Measurements from ENCODE around the gene CCDC195. TPM values are rescaled to one million over a fixed set of nuclear protein-coding genes. Genes with fewer than 3 reads are reported as not detected.

The CCDC195 gene, protein sequence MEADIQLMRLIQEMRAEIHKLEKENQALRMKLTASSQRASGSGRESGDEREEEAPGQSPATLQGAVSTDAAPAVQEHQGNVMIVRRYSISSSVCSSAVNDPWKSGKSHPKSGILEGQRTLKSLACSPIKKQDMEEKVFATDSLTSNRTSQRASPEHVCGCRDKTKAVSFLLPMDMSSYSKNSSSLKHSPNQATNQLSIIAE
- total RNA-seq, result not detected

DNA sequence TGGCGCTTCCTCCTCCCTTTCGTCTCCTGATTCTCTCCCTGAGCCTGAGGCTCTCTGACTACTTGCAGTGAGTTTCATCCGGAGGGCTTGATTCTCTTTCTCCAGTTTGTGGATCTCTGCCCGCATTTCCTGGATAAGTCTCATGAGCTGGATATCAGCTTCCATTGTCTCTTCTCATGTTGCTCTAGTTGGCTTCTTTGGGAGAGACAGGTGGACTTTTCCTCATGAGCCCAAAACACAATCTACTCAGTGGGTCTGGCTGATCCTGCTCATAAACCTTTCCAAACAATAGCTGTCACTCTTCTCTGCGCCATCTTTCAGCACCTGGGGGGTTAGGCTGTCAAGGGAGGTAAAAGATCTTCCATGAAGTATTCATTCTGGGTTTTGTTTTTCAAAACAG lies at the start of gene CCDC195:
Gene CCDC195, minus strand, starts transcription at position 165 of the 400 bp plus-strand sequence. Its CDS starts 0 bp downstream, at position 165.
- DNase-seq (ENCODE audit: low spot score), result no peak

DNA sequence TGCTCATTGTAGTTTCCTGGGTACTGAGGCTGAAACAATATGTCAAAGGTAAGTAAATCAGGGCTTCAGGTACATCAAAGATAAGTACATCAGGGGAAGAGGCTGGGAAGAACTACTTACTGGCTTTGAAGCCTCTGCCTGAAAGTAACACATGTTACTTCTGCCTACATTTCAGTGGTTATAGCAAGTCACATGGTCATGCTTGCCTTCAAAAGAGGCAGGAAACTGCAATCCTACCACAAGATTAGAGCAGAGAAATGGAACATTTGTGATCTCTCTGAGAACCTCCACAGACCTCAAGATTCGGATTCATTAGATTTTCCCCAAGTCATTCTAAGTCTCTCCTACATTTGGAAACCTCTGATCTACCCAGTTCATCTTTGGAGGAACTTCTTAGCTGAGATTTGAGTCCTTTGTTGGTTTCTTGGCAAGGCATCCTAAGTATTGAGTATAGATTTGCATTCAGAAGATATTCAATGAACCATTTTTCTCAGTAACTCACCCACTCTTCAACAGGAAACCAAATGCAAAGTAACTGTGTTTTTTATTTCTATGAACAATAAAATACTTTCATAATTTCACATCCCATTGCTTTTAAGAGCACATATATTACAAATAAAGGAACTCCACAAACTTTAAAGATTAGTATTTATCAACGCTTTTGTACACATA lies 48.5 kb upstream of the CCDC195 start:
- DNase-seq (ENCODE audit: low spot score), result no peak

DNA sequence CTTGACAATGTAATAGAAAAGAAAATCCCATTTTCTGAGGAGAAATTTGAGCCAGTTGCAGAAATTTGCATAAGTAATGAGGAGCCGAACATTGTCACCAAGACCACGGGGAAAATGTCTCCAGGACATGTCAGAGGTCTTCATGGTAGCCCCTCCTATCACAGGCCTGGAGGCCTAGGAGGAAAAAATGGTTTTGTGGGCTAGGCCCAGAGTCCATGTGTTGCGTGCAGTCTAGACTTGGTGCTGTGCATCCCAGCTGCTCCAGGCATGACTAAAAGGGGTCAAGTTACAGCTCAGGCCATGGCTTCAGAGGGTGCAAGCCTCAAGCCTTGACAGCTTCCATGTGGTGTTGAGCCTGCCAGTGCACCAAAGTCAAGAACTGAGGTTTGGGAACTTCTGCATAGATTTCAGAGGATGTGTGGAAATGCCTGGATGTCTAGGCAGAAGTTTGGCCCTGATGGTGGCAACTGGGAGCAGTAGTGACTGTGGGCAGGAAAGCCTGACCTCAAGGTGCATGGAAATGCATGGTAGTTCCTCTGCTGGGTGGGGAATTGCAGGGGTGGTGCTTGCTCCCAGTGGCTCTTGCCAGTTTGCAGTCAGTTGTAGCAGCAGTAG lies 41.9 kb upstream of the CCDC195 start:
- no peak for DNase-seq (ENCODE audit: low spot score)

DNA sequence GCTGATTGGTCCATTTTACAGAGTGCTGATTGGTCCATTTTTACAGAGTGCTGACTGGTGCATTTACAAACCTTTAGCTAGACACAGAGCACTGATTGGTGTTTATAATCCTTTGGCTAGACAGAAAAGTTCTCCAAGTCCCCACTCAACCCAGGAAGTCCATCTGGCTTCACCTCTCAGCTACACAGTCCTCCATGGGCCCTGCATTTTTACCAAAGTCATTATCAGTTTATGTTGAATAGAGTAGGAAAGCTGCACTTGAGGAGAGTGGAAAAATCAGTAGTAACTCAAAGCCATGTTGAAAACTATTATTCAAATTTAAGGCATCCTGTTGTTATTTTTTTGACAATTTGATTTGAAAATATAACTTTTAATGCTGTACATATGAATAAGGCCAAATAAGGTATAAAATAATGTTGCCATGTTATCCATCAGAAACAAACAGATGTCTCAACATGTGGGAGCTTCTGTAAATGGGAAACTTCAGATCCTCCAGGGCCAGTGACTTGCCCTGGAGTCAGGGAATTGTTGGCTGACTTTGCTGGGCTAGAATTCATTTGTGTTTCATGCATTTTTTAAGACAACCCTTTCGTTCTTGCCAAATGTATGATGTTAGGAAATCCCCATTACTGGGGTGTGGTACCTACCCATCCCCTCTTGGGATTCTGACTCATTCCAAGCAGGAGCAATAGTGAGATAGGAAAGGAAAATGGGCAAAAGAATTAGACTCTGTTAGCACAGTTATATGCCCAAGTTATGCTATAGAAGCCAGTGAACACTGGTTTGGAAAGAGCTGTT lies 37.8 kb upstream of the CCDC195 start:
- no peak for DNase-seq (ENCODE audit: low spot score)

DNA sequence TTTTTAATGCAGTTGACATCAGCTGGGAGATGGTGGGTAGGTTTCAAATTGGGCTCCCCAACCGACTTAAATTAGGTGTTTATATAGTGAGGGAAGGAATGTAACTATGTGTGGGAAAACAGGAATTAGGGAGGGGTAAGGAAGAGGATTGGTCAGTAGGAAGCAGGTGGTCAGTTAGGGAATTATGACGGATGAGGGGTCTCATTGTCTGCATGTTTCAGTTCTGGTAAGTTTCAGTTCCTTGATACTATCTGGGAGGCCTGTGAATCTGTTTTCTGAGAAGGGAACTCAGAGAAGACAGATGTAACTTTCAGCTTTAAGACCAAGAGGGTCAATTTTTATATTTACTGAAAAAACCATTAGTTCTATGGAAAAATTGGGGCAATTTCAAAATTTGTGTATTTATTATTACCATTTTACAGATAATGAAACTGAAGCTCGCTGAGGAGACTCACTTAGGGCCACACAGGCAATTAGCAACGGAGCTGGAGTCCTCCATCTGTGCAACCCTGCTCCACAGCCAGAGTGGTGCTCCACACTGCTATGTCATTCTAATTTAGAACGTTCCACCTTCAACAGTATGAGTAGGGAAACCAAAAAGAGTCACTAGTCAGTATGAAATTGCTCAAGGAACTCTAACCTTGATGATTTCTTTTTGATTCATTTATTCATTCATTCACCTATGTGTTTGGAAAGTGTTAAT lies 36.0 kb upstream of the CCDC195 start:
- DNase-seq (ENCODE audit: low spot score), result no peak

DNA sequence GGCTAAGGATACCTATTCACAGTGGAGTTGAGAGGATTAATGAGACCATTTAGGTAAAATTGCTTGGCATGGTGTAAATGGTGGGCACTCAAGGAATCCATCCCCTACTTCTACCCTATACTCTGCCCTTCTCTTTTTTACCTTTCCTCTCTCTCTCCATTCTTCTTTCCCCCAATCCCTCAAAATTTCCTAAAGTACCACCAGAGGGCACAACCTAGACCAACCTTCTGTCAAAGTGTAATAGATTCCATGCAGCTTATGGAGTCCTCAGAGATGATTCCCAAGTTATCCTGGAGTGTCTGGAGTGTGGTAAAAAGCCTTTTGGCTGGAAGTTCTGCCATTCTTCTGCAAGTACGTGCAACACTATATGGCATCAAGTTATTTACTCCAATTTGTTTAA lies 33.0 kb upstream of the CCDC195 start:
- DNase-seq (ENCODE audit: low spot score), result no peak

DNA sequence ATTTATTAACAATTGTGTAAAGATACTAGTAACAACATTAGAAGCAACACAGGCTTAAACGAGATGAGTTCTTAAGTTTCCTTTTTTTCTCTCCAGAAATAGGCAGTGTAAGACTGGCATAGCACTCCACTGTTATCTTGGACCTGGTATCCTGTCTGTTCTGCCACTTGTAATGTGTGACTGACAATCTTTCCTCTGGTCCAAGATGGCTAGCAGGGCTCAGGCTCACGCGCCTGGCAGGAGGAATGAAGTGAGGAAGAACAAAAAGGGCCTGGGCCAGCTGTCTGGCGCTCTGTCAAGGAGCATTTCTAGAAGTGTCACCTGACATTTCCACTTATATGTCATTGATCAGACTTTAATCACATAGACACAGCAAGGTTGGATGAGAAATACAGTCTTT lies 31.6 kb upstream of the CCDC195 start:
- DNase-seq (ENCODE audit: low spot score), result no peak

DNA sequence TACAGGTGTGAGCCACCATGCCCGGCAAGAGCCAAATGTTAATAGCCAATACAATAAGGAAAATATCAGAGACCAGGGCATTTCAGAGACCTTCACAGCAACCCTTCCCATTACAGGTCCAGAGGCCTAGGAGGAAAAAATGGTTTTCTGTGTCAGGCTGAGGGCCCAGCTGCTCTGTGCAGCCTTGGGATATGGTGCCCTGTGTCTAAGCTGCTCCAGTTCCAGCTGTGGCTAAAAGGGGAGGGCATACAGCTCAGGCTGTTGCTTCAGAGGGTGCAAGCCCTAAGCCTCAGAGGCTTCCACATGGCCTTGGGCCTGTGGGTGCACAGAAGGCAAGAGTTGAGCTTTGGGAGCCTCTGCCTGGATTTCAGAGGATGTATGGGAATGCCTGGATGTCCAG lies 20.1 kb upstream of the CCDC195 start:
- no peak for DNase-seq (ENCODE audit: low spot score)

DNA sequence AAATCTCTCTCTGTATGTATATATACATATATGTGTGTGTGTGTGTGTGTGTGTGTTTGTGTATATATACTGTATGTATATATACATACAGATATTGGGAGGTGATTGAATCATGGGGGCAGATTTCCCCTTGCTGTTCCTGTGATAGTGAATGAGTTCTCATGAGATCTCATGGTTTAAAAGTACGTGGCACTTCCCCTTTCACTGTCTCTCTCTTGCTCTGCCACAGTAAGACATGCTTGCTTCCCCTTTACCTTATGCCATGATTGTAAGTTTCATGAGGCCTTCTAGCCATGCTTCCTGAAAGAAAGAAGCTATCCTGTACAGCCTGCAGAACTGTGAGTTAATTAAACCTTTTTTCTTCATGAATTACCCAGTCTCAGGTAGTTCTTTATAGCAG lies 18.8 kb upstream of the CCDC195 start:
- no peak for DNase-seq (ENCODE audit: low spot score)

DNA sequence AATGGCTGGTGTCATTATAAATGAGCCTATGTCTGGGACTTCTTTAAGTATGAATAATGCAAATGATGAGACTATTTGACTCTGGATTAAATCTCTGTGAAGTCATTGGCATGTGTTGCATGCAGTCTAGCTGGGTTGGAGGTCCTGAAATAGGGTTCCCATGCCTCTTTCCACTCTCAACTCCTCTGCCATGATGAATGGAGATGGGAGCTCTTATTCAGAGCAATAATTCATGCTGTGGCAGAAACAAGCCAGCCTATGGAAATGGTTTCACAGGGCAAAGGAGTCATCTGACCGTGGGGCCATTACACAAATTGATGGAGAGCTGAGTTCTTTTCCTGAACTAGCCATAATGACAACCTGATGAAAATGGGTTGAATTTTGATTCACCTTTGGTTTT lies 15.5 kb upstream of the CCDC195 start:
- no peak for DNase-seq (ENCODE audit: low spot score)

DNA sequence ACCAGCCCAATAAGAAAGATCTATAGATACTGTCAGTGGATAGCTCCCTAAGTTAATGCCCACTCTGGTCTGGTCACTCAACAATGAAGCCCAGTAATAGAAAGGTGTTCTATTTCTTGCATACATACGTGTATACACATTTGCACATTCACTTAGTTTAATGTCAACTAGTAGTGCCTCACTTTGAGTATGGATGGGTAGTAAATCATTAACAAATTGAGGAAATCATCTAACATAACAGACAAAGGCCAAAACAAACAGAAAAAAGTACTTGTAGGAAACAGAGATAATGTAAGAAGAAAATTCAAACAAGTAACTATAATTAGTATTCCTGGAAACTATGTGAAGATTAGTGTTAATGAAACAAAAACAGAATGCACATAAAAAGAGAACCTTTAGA lies 13.3 kb upstream of the CCDC195 start:
- no peak for DNase-seq (ENCODE audit: low spot score)

DNA sequence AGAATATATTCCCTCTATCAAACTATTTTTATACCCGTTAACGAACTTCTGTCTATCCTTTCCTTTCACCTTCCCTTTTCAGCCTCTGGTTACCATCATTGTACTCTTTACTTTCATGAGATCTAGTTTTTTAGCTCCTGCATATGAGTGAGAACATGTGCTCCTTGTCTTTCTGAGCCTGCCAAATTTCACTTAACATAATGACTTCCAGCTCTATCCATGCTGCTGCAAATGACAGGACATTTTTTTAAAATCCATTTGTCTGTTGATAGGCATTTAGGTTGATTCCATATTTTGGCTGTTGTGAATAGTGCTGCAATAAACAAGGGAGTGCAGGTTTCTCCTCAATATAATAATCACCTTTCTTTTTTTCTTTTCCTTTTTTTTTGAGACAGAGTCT lies 8.2 kb upstream of the CCDC195 start:
- no peak for DNase-seq (ENCODE audit: low spot score)

DNA sequence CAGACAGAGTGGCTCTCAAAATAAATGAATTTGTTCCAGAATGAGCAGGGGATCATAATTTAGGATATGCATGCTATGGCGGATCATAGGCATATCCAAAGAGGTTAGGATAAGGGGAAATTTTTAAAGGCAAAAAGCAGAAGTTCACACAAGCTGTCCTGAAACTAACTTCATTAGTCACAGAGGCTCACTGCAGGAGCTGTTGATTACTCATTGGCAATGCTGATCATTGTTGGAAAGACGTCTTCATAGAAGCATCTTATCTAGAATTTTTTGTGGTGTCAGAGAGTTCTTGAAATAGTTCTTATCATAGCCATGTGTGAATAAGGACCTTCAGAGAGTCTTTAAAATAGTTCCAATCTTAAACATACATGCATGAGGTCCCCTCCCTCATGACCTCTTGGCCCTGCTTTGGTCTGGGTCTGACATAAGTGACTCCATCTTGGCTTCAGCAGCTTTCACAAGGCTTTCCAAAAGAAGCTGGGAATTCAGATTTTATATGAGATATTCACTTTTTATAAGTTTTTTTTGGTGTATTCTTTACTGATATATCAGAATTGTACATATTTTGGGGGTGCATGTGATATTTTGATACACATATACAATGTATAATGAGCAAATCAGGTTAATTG lies 7.5 kb upstream of the CCDC195 start:
- no peak for DNase-seq (ENCODE audit: low spot score)

DNA sequence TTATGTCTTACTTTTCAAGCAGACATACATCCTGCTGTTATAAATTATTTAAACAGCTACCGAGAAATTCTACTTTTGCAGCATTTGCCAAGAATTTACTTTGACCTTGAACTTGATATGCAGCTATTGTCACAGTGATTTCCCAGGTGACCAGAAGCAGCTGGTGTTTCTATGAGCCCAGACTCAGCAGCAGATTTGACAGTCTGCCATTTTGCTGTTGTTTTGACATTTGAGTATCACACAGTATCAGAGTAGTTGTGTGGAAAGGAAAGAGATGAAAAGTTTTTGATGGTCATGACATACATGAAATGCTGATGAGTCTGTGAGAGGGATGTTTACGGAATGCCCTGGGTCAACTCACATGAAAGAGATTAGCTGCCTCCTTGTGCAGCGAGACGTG lies 6.6 kb upstream of the CCDC195 start:
- no peak for DNase-seq (ENCODE audit: low spot score)

DNA sequence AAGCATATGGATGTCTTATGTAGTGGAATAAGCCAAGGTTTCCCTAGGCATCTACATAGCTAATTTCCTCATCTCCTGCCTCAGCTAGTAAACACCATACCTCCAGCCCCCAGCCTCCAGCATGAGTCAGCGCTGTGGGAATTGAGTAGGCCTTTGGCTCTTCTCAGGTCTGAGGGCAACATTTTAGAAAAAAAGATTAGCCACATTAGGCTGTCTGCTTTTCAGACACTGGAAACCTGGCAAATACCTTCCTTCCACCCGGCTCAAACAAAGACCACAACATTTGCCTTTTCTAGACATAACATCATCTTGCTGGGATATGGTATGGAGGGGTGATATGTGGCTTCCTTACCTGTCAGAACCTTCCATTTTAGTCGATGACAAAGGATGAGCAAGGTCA lies 6.1 kb upstream of the CCDC195 start:
- DNase-seq (ENCODE audit: low spot score), result no peak

DNA sequence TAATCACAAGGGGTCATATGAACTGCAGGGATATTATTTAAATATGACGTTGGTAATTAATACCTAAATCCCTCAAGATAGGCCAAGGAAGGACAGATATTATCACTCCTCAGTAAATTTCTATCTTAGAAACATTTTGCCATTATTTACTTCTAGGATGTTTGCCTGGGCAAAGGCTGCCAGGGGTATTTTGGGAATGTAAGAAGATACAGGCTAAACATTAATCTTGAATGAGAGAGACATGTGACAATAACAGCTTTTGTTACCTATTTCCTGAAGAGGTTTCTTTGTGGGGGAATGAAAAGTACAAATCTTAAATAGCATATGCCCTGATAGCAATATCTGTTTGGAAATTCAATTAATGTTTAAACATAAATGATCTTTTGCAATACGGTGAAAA lies 756 bp upstream of the CCDC195 start:
- DNase-seq (ENCODE audit: low spot score), result no peak

DNA sequence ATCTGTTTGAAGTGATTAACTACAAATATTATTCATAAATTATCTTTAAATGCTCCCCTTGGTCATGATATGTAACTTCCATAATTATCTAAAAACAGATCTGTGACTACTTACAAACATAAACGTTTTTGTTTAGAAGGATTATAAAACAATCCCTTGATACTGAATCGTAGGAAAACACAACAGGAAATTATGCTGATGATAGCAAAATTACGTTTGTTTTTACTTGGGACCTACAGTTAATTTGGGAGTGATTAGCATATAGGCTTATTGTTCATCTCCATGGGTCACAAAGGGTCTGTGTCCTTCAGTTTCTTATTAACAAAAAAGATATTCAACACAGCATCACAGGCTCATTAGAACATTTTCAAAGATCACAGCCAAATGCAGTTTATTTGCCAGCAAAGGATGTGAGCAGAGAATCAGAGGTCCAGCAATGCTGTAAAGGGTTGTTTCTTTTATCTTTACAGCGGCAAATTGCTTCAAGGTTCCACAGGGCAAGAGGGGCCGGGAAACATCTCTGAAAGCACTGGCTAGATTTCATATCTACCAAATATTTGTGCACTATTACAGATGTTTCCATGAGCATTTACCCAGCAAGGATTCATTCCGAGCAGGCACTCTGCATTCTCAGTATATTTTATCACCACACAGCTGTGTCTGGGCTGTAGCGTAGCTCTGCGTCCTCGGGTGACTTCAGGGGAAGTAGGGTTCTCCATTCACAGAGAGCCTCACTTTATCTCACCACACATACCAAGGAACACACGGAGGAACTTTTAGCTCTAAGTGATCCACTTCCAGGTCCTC lies 4.1 kb downstream of the CCDC195 start:
- DNase-seq (ENCODE audit: low spot score), result no peak

DNA sequence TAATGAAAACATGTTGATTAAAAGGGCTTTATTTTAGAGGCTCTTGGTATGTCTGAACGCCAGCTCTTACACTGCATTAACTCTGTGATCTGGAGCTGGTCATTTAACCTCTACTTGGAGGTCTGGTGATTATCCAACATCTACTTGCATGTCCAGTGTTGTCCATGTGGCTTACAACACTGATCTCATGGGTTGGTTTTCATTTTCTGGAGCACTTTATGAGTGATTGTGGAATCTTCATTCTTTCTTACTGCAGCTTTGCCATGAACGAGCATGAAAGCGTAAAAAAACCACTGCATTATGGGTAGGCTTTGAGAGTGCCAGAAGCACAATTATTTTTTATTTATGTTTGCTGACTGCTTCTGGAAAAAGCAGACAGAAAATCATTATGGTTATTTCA lies 4.8 kb downstream of the CCDC195 start:
- no peak for DNase-seq (ENCODE audit: low spot score)

DNA sequence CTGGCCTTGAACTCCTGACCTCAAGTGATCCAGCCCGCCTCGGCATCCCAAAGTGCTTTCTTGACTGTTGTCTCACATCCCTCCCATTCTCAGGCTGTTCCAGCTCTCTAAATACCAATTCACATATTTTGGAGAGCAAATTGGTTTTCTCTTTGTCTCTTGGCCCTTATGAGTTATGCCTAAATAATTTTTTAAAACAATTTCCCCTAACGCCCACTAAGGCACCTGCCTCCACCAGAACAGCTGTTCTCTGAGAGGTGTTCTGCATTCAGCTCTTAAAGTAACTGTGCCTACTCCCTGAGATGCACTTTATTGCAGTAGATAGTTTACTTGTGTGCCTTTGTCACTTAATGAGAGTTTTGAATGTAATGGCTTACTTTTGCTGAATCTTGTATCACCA lies 6.9 kb downstream of the CCDC195 start:
- DNase-seq (ENCODE audit: low spot score), result no peak

DNA sequence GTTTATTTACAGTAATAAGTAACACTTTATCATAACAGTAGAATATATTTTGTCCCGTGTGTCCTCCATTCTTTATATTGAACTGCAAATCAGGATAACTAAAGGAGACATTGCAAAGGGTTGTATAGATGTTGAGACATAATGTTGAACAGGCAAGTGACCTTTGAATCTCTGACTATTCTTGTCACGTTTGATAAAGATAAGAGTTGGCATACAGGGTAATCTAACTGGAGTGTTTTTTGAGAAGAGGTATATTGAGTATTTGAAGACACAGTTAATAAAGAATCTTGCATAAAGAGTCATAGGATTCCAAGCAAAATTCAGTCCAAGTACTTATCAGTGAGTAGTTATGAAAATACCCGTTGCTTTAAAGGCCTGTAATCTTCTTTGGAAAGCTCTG lies 21.7 kb downstream of the CCDC195 start:
- DNase-seq (ENCODE audit: low spot score), result no peak

DNA sequence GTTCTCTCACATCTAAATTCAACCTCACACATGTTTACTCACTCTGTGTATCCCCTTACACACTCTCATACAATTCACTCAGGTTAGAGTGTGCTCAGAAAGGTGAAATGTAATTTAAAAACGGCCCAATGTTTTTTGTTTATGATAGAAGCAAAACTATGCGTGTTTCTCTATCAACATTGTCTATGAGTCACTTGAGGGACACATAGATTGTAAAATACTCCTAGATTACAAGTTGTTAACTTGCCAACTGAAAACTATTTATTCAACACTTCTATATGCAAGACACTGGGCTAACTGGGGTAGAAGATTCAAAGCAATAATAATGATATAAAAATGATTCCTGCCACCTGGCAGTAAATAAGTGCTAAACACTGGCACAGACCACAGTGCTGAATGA lies 24.6 kb downstream of the CCDC195 start:
- DNase-seq (ENCODE audit: low spot score), result no peak

Data from mucosa of gallbladder (tissue), 1 donor.